TTC549 (cell line): ENCODE data around the gene DACT1.
"Not testable (repeated sequence)": the region's sequence is repeated elsewhere in the genome, so short reads cannot be mapped to it uniquely, and the experiment has no call there.

Experiments used
- FAIRE-seq: peaks from 2 replicates; lab custom pipeline; 2012; peaks lifted over from hg19 to GRCh38; lab: Jason Lieb, UNC

Gene DACT1, protein sequence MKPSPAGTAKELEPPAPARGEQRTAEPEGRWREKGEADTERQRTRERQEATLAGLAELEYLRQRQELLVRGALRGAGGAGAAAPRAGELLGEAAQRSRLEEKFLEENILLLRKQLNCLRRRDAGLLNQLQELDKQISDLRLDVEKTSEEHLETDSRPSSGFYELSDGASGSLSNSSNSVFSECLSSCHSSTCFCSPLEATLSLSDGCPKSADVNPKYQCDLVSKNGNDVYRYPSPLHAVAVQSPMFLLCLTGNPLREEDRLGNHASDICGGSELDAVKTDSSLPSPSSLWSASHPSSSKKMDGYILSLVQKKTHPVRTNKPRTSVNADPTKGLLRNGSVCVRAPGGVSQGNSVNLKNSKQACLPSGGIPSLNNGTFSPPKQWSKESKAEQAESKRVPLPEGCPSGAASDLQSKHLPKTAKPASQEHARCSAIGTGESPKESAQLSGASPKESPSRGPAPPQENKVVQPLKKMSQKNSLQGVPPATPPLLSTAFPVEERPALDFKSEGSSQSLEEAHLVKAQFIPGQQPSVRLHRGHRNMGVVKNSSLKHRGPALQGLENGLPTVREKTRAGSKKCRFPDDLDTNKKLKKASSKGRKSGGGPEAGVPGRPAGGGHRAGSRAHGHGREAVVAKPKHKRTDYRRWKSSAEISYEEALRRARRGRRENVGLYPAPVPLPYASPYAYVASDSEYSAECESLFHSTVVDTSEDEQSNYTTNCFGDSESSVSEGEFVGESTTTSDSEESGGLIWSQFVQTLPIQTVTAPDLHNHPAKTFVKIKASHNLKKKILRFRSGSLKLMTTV

DNA sequence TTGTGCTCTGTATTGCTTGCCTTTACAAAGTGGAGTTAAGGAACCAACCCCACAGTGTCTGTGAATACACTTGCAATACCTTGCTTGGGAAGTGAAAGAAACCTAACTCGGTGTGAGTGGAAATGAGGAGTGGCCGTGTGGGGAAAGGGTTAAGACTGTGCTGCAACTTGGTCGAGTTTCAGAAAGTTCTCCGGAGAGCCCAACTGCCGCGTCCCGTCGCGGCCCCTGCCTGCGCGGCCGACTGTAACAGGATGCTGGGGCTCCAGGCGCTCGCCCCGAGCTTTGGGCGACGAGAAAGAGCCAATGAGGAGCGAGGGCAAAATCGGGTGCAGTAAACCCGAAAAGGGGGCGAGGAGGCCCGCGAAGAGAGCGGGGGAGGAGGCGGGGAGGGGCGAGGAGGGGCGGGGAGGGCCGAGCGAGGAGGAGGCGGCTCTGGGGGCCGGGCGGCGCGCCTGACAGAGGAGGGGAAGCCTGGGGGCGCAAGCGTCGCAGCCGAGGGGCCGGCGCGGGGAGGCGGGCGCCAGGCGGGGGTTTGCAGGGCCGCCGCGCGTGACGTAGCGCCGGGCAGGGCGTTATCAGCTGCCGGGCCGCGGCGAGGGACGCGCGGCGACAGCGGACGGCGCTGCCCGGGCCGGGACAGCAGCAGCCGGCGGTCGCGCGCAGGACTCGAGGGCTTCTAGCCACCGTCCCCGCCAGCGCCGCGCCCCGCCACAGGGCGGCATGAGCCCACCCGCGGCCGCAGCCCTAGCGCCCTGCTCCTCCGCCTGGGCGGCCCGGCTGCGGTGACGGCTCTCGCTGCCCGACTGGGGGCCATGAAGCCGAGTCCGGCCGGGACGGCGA, at the start of gene DACT1:
Gene DACT1 (plus strand): TSS at position 572 of the 840 bp plus-strand sequence. CDS start 241 bp downstream, at position 813.
- no peak for FAIRE-seq

DNA sequence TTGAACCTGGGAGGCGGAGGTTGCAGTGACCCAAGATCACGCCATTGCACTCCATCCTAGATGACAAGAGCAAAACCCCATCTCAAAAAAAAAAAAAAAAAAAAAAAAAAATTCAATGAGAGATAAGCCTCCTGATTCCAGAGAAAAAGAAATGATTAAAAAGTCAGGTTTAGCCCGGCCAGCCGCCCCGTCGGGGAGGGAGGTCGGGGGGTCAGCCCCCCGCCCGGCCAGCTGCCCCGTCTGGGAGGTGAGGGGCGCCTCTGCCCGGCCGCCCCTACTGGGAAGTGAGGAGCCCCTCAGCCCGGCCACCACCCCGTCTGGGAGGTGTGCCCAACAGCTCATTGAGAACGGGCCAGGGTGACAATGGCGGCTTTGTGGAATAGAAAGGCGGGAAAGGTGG, 49.4 kb upstream of the DACT1 start:
- FAIRE-seq = not testable (repeated sequence)

DNA sequence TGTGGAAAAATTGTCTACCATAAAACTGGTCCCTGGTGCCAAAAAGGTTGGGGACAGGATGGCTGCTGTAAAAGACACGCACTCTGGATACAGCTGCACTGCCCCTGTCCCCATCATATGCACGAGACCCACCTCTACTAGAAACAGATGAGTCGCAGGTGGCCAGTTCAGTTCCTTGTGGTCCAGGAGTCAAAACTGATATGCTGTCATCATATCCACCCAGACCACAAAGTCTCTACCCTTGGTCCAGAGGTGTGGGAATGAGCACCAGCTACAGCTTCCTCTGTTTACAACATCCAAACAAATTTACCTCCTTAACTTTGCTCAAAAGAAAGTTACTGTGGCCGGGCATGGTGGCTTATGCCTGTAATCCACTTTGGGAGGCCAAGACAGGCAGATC, 43.8 kb upstream of the DACT1 start:
- FAIRE-seq = no peak

DNA sequence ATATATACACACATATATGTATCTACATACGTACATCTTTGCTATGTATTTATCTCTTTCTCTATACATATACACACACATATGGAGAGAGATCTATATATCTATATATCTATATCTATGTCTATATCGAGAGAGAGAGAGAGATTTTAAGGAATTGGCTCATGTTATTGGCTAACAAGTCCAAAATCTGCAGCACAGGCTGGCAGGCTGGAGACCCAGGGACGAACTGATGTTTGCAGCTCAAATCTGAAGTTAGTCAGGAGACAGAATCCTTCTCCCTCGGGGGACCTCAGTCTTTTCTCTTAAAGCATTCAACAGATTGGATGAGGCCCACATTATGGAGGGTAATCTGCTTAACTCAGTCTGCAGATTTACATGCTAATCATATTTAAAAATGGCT, 40.7 kb upstream of the DACT1 start:
- no peak for FAIRE-seq

DNA sequence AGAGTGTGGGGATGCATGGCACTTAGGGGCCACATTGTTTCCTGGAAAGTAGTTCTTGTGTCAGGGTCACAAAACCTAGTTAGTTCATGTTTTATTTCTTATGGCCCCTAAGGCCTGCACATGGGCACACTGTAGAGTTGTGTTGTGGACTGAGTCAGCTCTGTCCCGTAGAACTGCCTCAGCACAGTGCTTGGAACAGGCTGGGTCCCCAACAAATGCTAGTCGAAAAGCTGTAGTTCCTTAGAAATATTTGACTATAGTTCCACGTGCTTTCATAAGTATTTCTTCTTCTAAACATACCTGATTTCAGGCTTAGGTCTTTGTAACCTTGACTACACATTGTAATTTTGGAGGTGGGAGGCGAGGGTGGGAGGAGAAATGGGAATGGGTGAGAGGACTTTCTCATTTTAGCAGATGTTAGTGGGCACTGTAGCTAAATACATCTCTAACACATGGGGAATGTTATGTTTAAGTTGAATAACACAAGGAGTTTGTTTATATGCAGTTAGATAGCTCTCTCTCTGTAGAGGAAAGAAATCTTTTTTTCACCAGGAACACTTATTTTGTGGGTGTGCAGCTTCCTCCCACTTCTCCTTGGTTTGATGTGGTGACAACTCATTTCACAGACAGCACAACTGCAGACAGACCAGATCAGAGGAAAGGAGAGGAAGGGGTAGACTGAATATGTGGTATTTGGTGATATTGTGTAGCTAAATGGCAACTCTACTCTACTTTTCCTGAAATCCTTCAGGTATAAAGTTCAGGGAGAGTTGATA, 39.5 kb upstream of the DACT1 start:
- FAIRE-seq = no peak

DNA sequence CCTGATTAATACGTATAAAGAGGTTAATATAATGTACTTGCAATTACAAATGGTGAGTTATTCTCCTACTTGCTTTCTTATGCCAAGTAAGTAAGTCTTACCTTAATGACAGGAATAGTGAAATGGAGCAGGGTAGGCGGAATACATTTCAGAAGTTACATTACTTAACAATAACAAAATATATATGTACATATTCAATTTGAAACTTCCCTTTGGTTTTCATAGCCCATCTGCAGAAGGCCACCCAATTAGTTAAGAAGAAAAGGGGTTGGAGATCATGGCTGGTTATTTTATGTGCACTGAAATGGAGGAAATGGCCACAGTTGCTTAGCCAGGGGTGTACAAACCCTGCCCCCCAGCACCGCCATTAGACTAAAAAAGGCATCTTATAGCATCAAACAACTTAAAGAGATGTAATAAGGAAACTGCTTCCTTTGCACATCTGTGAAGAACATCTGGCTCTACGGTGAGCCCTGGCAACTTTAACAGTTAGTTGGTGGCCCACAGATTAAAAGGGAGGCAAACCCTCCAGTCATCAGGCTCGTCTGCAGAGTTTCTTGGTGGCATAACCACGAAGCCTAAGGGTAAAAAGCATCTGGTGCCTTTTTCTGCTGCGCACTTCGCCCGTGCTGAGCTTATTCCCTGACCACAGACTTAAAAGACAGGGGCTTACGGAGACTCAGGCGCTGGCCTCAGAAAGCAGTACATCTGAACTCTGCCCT, 38.8 kb upstream of the DACT1 start:
- FAIRE-seq = no peak

DNA sequence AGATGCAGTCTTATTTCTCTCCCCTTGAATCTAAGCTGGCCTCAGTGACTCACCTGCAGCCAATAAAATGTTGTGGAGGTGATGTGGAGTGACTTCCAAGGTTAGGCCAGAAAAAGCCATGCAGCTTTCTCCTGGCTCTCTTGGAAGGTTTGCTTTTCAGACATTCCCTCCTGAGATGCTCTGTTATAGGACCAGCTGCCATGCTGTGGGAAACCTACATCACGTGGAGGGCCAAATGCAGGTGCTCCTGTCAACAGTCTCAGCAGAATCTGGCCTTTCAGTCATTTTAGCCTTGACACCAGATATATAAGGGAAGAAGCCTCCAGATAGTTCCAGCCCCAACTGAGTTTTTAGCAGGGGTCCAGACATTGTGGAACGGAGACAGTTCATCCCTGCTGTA, 38.1 kb upstream of the DACT1 start:
- no peak for FAIRE-seq

DNA sequence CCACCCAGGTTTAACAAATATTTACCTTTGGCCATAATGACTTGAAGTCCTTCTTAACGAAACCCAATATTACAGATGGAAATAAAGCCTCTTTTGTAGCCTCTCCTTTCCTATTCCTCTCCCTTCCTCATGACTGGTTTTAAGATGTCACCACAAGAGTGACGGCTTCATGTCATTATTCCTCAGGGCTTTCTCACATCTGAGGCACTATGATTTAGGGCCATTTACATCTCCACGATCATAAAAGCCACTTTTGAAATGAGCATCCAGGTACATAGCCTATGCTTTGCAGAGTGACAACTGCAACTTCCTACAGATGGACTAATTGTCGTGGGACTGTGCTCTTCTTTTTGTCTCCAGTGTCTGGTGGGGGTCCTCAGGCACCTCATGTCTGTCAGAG, 32.3 kb upstream of the DACT1 start:
- FAIRE-seq = no peak

DNA sequence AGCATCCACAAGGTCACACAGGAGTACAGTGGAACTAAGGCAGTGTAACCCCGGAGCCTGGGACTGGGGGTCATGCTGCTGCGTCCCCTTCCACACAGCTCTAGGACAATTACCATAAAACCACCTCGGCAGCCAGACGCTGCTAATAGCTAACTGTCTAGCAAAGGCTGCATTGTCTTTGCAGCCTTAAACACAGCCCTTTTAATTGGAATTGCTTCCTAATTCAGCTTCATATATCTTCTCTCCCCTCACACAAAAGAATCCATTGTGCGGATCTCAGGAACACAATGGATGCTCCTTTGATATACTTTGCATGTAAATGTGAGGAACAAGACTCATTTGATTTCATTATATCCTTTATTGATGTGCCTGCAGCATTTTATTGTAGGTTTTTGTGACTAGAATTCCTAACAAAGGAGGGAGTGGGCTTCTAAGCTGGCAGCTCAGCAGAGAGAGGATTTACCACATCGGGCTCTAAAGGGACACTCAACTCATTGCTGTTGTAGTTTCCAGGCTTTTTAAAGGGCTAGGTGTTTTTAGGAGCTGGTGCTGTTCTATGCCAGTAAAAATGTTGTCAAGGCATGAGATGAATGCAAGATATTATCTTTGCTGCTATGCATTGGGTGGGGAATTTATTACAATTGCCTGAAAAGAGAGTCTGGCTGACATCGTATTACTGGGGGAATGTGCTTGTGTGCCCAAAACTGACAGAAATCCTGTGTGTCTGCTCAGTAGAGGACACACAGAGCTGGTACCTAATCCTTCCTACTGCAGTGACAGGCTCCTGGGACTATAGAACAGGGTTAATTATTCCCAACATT, 30.4 kb upstream of the DACT1 start:
- FAIRE-seq = no peak

DNA sequence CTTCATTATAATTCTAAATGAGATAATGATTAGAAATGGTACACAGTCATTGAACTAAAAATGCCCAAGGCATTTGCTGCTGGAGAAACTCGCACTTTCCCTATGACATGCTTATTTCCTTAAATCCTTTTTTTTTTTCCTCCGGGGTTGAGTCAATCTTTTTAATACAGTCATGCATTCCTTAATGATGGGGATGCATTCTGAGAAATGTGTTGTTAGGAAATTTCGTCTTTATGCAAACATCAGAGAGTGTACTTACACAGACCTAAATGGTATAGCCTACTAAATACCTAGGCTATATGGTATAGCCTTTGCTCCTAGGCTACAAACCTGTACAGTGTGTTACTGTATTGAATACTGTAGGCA, 29.8 kb upstream of the DACT1 start:
- FAIRE-seq = no peak

DNA sequence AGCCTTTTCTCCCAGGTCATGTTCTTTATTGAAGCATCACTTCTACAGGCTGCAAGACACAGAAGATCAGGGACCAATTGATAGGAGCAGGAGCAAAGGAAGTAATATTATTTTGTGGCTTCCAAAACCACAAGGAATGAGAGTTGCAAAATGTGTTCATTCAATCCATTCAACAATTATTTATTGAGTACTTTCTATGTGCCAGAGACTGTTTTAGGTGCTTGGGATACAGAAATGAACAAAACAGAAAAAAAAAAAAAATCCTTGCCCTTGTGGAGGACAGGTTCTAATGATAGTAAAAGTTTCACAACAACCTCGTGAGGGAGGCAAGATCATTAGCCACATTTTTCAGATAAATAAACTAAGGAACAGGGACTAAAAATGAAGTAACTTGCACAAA, 20.1 kb upstream of the DACT1 start:
- no peak for FAIRE-seq

DNA sequence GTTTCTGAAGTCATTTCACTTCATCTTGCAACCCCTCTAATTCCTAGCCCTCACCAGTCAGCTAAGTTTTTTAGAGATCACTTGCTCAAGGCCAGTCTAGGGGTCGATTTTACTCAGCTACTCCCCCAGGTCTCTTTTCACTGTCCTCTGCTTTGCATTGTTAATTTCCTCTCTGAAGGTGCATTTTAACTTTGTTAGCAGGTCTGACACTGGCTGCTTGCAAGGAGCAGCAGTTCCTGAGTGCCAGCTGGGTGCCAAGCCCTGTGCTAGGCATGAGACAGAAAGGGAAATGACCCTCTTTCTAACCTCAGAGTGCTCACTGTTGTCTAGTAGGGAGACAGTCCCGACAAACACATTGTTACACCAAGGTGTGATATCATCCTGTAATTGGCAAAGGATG, 17.8 kb upstream of the DACT1 start:
- no peak for FAIRE-seq

DNA sequence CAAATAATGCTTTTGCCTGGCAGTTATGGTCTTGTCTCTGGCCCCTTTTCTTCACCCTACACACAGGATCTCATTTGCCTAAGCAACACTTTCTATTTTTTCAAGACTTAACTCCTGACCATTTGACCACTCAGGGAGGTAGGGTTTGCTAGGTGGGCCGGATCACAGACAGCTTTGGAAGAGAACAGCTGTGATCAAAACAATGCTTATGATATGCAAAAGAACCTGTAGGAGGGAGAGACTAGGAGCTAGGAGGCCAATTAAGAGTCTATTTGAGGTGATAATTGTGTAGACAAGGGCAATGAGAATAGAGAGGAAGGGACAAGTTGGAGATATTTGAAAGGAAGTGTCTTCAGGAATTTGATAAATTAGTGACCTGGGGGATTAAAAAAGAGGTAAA, 12.3 kb upstream of the DACT1 start:
- FAIRE-seq = no peak

DNA sequence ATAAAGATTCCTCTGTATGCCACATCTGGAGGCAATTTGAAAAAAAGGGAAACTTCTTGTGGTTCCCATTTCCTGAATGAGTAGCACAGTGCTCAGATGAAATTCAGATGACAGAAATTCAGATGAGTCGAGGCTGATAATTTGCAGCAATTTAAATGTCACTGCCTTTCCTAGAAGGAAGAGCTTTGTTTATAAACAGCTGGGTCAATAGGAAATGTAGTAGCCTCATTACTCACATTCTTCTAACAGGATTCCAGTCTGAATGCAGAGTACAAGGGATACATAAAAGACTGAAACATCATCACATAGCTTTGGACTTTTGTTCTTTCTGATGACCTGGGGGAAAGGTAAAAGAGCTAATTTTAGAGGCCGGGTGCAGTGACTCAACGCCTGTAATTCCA, 11.3 kb upstream of the DACT1 start:
- FAIRE-seq = no peak

DNA sequence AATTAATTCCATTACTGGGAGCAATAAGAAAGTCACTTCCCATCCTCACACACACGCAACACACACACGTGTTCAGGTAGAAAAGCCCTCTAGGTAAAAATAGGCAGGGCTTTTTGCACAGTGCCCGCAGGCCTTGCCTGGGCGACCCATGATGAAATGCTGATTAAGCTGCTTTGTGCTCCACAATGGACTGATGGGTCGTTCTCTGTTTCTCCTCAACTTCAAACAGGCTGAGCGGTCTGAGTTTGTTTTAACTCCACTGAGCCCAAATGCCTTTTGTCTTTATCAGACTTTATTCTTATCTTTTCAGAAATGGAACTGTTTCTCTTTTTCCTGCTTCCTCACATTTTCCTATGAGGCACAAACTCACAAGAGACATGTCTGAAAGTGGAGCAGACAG, 9.4 kb upstream of the DACT1 start:
- FAIRE-seq = no peak

DNA sequence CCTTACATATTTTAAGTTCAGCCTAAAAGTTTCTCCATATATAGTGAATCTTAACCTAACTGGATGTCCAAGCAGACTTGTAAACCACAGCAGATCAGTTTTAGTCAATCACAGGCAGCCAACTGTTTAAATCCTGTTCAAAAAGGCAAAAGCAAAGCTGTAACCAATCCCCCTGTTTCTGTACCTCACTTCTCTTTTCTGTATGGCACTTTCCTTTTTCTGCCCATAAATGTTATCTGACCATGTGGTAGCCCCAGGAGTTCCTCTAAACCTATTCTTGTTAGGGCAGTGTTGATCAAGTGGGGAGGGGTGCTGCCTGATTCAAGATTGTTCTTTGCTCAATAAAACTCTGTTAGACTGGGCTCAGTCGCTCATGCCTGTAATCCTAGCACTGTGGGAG, 8.5 kb upstream of the DACT1 start:
- no peak for FAIRE-seq

DNA sequence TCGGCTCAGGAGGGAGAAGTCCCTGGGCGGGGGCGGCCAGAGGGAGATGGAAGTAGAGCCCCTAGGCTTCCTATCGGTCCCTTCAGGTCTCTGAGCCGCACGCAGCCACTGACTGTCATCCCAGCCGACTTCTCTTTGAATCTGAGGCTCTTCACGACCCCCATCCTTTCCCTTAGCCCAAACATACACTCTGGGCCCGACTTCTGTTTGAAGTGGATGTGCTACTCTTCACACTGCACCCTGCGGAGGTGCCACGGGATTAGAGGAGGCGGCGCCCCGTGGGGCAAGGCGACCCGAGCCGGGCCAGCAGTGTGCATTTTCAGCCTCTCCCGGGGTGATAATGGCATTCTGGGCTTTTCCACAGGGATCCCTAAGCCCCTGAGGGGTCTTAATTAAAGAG, 6.0 kb upstream of the DACT1 start:
- no peak for FAIRE-seq

DNA sequence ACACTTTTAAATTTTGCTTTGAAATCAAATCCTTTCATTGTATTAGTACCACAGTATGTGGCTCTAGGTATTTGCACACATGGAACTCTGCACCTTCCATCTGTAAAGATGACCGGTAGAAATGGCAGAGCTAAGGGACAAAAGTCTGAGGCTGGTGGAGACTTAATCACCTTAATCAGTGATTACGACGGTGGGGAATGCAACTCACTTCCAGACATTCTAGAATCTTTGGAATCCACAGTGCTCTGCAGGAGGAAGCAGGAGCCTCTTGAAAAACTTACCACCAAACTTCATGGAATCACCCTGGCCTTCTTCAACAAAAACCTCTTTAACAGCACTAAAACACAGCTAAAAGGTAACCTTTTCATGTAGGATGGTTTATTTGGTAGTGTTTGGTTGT, 3.9 kb upstream of the DACT1 start:
- no peak for FAIRE-seq

DNA sequence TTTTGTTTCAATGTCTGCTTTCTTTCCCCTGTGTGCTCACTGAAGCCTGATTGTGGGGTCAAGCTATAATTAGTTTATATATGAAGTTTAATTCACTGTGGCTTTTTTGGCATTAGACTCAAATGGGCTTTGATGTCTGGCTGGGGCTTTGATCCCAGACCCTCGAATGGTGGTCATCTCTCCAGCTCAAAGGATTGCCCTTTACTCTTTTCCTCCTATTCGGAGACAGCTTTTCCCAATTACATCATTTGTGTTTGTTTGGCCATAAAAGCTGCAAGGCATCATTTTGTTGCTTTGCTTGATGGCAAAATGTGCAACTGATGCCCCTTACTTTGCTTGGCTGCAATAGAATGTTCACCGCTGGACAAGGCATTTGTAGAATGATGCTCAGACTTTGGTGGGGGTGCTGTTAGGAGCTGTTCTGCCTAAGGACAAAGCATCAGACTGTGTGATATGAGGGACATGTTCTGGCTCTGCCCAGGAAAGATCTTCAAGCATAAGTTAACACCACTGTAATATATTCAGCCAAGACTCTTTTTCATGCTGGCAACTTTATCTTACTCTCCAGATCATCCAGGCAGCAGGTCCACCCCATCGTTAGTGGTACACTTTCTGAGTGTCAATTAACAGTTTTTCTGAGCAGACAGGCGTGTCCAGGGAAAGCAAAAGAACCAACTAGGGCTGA, 3.2 kb upstream of the DACT1 start:
- no peak for FAIRE-seq
